ENCODE measurements around the gene MAPK11.

The MAPK11 gene

DNA sequence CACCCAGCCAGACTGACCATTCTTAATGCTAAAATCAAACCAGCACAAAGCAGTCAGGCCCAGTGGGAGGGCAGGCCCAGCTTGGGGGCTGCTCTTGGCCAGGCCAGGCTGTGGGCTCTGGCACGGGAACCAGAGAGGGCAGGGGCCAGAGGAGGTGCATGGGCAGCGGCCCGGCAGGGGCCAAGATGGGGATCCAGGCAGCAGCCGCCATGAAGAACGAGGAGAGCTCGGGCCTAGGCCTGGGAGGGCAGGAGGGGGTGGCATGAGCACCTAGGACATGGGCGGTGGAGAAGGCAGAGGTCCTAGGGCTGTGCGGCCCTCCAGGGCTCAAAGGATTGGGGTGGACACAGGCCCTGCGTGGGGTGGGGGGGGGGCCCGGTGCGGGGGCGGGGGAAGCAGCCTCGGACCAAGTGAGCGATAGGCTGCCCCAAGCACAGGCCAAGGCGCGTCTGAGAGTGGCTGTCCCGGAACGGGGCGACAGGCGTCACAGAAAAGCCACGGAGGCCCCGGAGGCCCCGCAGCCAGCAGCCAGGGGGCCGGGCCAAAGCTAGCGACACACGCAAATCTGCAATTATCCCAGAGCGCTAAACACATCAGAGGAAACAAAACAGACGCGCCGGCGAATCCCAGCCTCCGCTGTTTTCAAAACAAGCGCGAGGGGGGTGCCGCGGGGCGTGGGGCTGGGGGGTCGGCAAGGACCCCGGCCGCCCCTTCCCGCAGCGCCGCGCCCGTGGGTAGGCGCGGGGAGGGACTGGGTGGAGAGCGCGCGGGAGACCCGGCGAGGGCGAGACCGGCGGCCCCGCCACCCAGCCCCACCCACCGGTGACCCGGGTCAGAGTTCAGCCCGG is 29.0 kb upstream of the MAPK11 start:
- peak overlapping the region; percentile 86 for H4K91ac ChIP-seq (ENCODE audit: low read length)
- peaks cover 13 to 63% of the 10 kb centered on the region in 2 experiments for H3K36me3 ChIP-seq (ENCODE audit: control insufficient read depth in 1 of 2, insufficient read depth in 2 of 2, low read depth in 1 of 2, low read length in 2 of 2)
- no peaks in the 10 kb centered on the region for H3K9me3 ChIP-seq (ENCODE audit: control insufficient read depth, low read length)
- H3K14ac ChIP-seq (ENCODE audit: low read length in 2 of 2): no peak overlapping the region
- no peaks in the 10 kb centered on the region for H3K27me3 ChIP-seq (ENCODE audit: control insufficient read depth in 1 of 2, insufficient read depth in 1 of 2, low read length in 2 of 2)
- peaks cover 89% of the 10 kb centered on the region for H3K4me1 ChIP-seq (ENCODE audit: control insufficient read depth, insufficient read depth, low read depth, low read length)
- peak overlapping the region; percentile 47 to 64 for H3K4ac ChIP-seq (ENCODE audit: low read depth in 1 of 2, low read length in 2 of 2)
- peak overlapping the region in 1 of 2 experiments; percentile 90 for H3K23ac ChIP-seq (ENCODE audit: low read length in 2 of 2)
- peak overlapping the region in 1 of 2 experiments; percentile 28 for H3K4me3 ChIP-seq (ENCODE audit: insufficient read depth in 1 of 2, low read depth in 1 of 2, low read length in 2 of 2)
- DNase-seq: peak; percentile 85
- H2BK120ac ChIP-seq (ENCODE audit: low read depth, low read length): peak overlapping the region; percentile 78
- peak overlapping the region; percentile 76 for H4K8ac ChIP-seq (ENCODE audit: low read length)
- peak overlapping the region in 1 of 2 experiments; percentile 12 for H2BK12ac ChIP-seq (ENCODE audit: low read length in 2 of 2)
- peak overlapping the region; percentile 54 for H3K4me2 ChIP-seq (ENCODE audit: low read length, poor library complexity, severe bottlenecking)
- no peaks in the 10 kb centered on the region for H3K79me1 ChIP-seq (replicated peaks; ENCODE audit: low read length, poor library complexity, severe bottlenecking)
- 21% methylated on average over 48 of the region's 59 CpGs for WGBS
- H2BK5ac ChIP-seq (ENCODE audit: low read depth, low read length, poor library complexity, severe bottlenecking): no peak overlapping the region
- no peak overlapping the region for H3K27ac ChIP-seq (ENCODE audit: low read length, poor library complexity, severe bottlenecking)
- H3K18ac ChIP-seq (ENCODE audit: low read depth in 1 of 2, low read length in 2 of 2): peak overlapping the region; percentile 81 to 89
- no peak overlapping the region for H3K9ac ChIP-seq (ENCODE audit: low read length)
- H2BK15ac ChIP-seq (ENCODE audit: low read depth, poor library complexity, severe bottlenecking): peak overlapping the region; percentile 33
- peak overlapping the region; percentile 40 for H2AK5ac ChIP-seq (ENCODE audit: low read length, severe bottlenecking)
- no peak overlapping the region for H2AFZ ChIP-seq (ENCODE audit: low read depth, low read length)

DNA sequence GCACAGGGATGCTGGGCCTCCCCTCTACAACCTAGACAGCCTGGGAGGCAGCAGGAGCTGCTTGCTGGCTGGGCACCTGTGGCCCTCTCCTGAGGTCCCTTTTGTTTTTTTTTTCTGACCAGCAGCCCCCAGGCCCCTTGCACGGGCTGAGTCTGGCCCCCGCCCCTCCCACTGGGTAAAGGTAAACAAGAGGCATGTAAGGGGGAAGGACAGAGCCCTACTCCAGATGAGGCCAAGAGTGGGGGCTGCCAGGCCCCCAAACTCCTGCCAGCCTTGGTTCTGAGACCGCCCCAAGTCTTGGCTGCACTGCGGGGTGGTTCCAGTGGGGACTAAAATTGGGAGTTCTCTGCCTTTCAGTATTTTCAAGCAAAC is 28.1 kb upstream of the MAPK11 start:
- Histone ChIP-seq H4K91ac (ENCODE audit: low read length) (no peak overlapping the region), H2BK5ac (ENCODE audit: low read depth, low read length, poor library complexity, severe bottlenecking) (no peak overlapping the region), H3K4me1 (ENCODE audit: control insufficient read depth, insufficient read depth, low read depth, low read length) (peaks cover 87% of the 10 kb centered on the region), H4K8ac (ENCODE audit: low read length) (no peak overlapping the region), H3K4me2 (ENCODE audit: low read length, poor library complexity, severe bottlenecking) (no peak overlapping the region), H3K4ac (ENCODE audit: low read depth in 1 of 2, low read length in 2 of 2) (peak overlapping the region in 1 of 2 experiments; percentile 19), H3K27me3 (ENCODE audit: control insufficient read depth in 1 of 2, insufficient read depth in 1 of 2, low read length in 2 of 2) (no peaks in the 10 kb centered on the region), H3K14ac (ENCODE audit: low read length in 2 of 2) (no peak overlapping the region), H3K9ac (ENCODE audit: low read length) (no peak overlapping the region), H3K4me3 (ENCODE audit: insufficient read depth in 1 of 2, low read depth in 1 of 2, low read length in 2 of 2) (no peak overlapping the region), H2BK12ac (ENCODE audit: low read length in 2 of 2) (no peak overlapping the region), H3K9me3 (ENCODE audit: control insufficient read depth, low read length) (no peaks in the 10 kb centered on the region), H2BK15ac (ENCODE audit: low read depth, poor library complexity, severe bottlenecking) (no peak overlapping the region), H3K23ac (ENCODE audit: low read length in 2 of 2) (peak overlapping the region in 1 of 2 experiments; percentile 23), H2AK5ac (ENCODE audit: low read length, severe bottlenecking) (no peak overlapping the region), H3K79me1 (replicated peaks; ENCODE audit: low read length, poor library complexity, severe bottlenecking) (no peaks in the 10 kb centered on the region), H3K36me3 (ENCODE audit: control insufficient read depth in 1 of 2, insufficient read depth in 2 of 2, low read depth in 1 of 2, low read length in 2 of 2) (peaks cover 13 to 60% of the 10 kb centered on the region in 2 experiments), H2AFZ (ENCODE audit: low read depth, low read length) (no peak overlapping the region), H3K27ac (ENCODE audit: low read length, poor library complexity, severe bottlenecking) (no peak overlapping the region), H3K18ac (ENCODE audit: low read depth in 1 of 2, low read length in 2 of 2) (no peak overlapping the region), H2BK120ac (ENCODE audit: low read depth, low read length) (no peak overlapping the region)
- no peak for DNase-seq
- WGBS: 88% methylated on average over 4 of the region's 4 CpGs

DNA sequence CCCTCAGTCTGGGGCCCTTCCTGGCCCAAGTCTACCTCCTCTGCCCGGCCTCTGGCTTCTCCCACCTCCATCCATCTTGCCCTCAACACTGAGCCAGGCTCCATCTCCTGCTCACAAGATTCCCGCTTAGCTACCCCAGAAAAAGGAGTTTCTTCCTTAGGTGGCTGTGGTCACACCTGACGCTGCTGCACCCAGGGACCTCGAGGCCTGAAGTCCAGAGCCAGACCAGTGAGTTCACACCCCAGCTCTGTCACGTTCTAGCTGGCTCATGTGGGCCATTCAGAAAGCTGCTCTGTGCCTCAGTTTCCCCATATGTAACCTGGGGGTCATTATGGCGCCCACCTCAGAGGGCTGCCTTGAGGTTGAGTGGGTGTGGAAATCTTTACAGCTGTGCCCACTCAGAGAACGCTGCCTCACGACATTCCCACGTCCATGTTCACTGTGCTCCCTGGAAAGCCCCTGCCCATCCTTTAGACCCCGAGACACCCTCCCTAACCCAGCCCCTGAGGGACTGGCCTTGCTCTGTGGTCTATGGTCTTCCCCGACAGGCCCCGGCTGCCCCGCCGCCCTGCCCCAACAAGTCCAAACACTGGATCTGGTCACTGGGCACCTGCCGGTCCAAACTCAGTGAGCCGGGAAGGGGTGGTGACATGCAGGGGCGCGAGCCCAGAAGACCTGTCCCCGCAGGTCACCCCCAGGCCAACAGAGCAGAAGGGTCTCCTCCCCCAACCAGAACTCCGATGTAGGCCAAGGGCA is 27.5 kb upstream of the MAPK11 start:
- Histone ChIP-seq H4K8ac (ENCODE audit: low read length) (no peak overlapping the region), H3K4me2 (ENCODE audit: low read length, poor library complexity, severe bottlenecking) (no peak overlapping the region), H3K36me3 (ENCODE audit: control insufficient read depth in 1 of 2, insufficient read depth in 2 of 2, low read depth in 1 of 2, low read length in 2 of 2) (peaks cover 12 to 56% of the 10 kb centered on the region in 2 experiments), H3K27ac (ENCODE audit: low read length, poor library complexity, severe bottlenecking) (no peak overlapping the region), H3K27me3 (ENCODE audit: control insufficient read depth in 1 of 2, insufficient read depth in 1 of 2, low read length in 2 of 2) (no peaks in the 10 kb centered on the region), H3K4ac (ENCODE audit: low read depth in 1 of 2, low read length in 2 of 2) (peak overlapping the region in 1 of 2 experiments; percentile 19), H3K4me3 (ENCODE audit: insufficient read depth in 1 of 2, low read depth in 1 of 2, low read length in 2 of 2) (no peak overlapping the region), H3K4me1 (ENCODE audit: control insufficient read depth, insufficient read depth, low read depth, low read length) (peaks cover 87% of the 10 kb centered on the region), H2AFZ (ENCODE audit: low read depth, low read length) (no peak overlapping the region), H4K91ac (ENCODE audit: low read length) (no peak overlapping the region), H3K79me1 (replicated peaks; ENCODE audit: low read length, poor library complexity, severe bottlenecking) (no peaks in the 10 kb centered on the region), H3K18ac (ENCODE audit: low read depth in 1 of 2, low read length in 2 of 2) (peak overlapping the region in 1 of 2 experiments; percentile 29), H2BK120ac (ENCODE audit: low read depth, low read length) (no peak overlapping the region), H3K9ac (ENCODE audit: low read length) (no peak overlapping the region), H2BK5ac (ENCODE audit: low read depth, low read length, poor library complexity, severe bottlenecking) (no peak overlapping the region), H3K9me3 (ENCODE audit: control insufficient read depth, low read length) (no peaks in the 10 kb centered on the region), H2BK15ac (ENCODE audit: low read depth, poor library complexity, severe bottlenecking) (no peak overlapping the region), H2AK5ac (ENCODE audit: low read length, severe bottlenecking) (peak overlapping the region; percentile 34), H3K23ac (ENCODE audit: low read length in 2 of 2) (peak overlapping the region in 1 of 2 experiments; percentile 23), H2BK12ac (ENCODE audit: low read length in 2 of 2) (peak overlapping the region in 1 of 2 experiments; percentile 6), H3K14ac (ENCODE audit: low read length in 2 of 2) (peak overlapping the region in 1 of 2 experiments; percentile 72)
- no peak for DNase-seq
- WGBS: 96% methylated on average over 20 of the region's 20 CpGs
